ENCODE results near the gene MYO18B.

MYO18B gene

DNA sequence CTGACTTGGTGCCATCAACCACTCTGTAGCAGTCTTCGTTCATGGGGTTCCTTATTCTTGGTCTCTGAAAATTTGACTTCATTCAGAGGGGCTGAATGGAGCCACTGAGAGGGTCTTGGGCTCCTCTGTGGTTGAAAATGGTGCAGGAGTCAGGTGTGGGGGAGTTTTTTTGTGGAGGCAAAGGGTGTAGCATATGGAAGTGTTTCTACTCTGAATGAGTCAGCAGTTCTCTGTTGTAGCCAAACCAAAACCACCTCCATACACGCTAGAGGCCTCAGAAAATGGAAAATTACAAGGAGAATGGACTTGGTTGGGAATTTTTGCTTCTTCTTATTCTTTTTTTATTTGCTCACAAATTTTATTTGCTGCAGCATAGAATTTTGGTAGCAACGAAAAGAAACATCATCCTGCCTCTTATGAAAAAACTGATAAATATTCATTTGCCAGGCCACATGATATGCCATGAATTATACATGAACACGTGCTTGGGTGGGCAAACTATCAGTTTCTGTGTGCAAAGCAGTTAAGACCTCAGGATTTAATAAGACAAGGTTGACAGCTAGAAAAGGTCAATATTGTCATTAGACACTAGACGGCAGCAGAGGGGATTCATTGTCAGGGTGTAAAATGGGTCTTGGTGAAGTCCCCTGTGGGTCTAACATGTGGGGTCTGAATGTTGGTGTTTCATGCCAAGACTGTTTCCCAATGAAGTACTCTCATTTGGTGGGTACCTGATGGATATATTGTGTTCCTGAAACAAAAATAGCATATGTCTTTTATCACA is 111.7 kb downstream of the MYO18B start:
- no peak for TF ChIP-seq ZBTB7A (IDR thresholded peaks at IDR 0.05; ENCODE audit: low read depth)
- TF ChIP-seq NFIC (IDR thresholded peaks at IDR 0.05): no peak
- no peak for TF ChIP-seq RAD21 (IDR thresholded peaks at IDR 0.05; ENCODE audit: low read depth)
- TF ChIP-seq CREB1 (IDR thresholded peaks at IDR 0.05; ENCODE audit: low read depth): no peak
- no peak for TF ChIP-seq TAF1 (IDR thresholded peaks at IDR 0.05; ENCODE audit: low read depth)
- TF ChIP-seq TEAD4 (IDR thresholded peaks at IDR 0.05): no peak
- TF ChIP-seq, protein P1, sequence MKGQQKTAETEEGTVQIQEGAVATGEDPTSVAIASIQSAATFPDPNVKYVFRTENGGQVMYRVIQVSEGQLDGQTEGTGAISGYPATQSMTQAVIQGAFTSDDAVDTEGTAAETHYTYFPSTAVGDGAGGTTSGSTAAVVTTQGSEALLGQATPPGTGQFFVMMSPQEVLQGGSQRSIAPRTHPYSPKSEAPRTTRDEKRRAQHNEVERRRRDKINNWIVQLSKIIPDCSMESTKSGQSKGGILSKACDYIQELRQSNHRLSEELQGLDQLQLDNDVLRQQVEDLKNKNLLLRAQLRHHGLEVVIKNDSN (IDR thresholded peaks at IDR 0.05): no peak
- no peak for TF ChIP-seq FOXM1 (IDR thresholded peaks at IDR 0.05; ENCODE audit: borderline replicate concordance, low read depth)
- no peak for TF ChIP-seq MAX (IDR thresholded peaks at IDR 0.05)
- no peak for TF ChIP-seq EGR1 (IDR thresholded peaks at IDR 0.05)
- no peak for TF ChIP-seq REST (IDR thresholded peaks at IDR 0.05; ENCODE audit: low read depth)
- TF ChIP-seq TCF12 (IDR thresholded peaks at IDR 0.05; ENCODE audit: low read depth): no peak

GRCh38 chr22:25869771-25870170 is 127.8 kb downstream of the MYO18B start:
- TF ChIP-seq CEBPB (IDR thresholded peaks at IDR 0.05): no peak

DNA sequence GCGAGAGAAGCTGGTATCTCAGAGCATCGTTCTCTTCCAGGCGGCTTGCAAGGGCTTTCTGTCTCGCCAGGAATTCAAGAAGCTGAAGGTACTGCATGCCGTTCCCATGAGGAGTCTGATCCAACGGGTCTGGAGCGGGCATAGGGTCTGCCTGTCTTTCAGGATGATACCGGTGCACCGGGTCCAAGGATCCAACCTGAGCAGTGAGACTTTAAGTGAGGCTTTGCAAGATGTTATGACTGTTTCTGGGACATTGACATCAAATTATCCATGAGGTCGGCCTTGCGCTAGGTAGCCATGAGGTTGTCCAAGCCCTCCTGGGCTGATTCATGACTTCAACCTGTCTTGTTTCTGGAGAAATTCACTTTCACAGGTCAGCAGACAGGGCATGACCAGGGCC is 132.3 kb downstream of the MYO18B start:
- TF ChIP-seq NFIC (IDR thresholded peaks at IDR 0.05): no peak

- TF ChIP-seq CEBPB (IDR thresholded peaks at IDR 0.05) (no peak), ZBTB7A (IDR thresholded peaks at IDR 0.05; ENCODE audit: low read depth) (no peak), MAX (IDR thresholded peaks at IDR 0.05) (no peak), NFIC (IDR thresholded peaks at IDR 0.05) (no peak), RAD21 (IDR thresholded peaks at IDR 0.05; ENCODE audit: low read depth) (no peak), CREB1 (IDR thresholded peaks at IDR 0.05; ENCODE audit: low read depth) (no peak), FOXM1 (IDR thresholded peaks at IDR 0.05; ENCODE audit: borderline replicate concordance, low read depth) (no peak), EP300 (IDR thresholded peaks at IDR 0.05; ENCODE audit: borderline replicate concordance) (no peak), EGR1 (IDR thresholded peaks at IDR 0.05) (no peak), TEAD4 (IDR thresholded peaks at IDR 0.05) (no peak), YY1 (IDR thresholded peaks at IDR 0.05; ENCODE audit: low read depth) (no peak)
These were observed 133.5 kb downstream of the MYO18B start for GRCh38 chr22:25875461-25875860.

GRCh38 chr22:25876871-25877270 is 134.9 kb downstream of the MYO18B start:
- TF ChIP-seq TAF1 (IDR thresholded peaks at IDR 0.05; ENCODE audit: low read depth) (no peak), EGR1 (IDR thresholded peaks at IDR 0.05) (no peak), REST (IDR thresholded peaks at IDR 0.05; ENCODE audit: low read depth) (no peak), EP300 (IDR thresholded peaks at IDR 0.05; ENCODE audit: borderline replicate concordance) (no peak), TEAD4 (IDR thresholded peaks at IDR 0.05) (no peak), MAX (IDR thresholded peaks at IDR 0.05) (no peak), YY1 (IDR thresholded peaks at IDR 0.05; ENCODE audit: low read depth) (no peak), CEBPB (IDR thresholded peaks at IDR 0.05) (no peak), NFIC (IDR thresholded peaks at IDR 0.05) (no peak), TCF12 (IDR thresholded peaks at IDR 0.05; ENCODE audit: low read depth) (no peak), RAD21 (IDR thresholded peaks at IDR 0.05; ENCODE audit: low read depth) (no peak), ZBTB7A (IDR thresholded peaks at IDR 0.05; ENCODE audit: low read depth) (no peak), CREB1 (IDR thresholded peaks at IDR 0.05; ENCODE audit: low read depth) (no peak), FOXM1 (IDR thresholded peaks at IDR 0.05; ENCODE audit: borderline replicate concordance, low read depth) (no peak)
- TF ChIP-seq, protein P1 (IDR thresholded peaks at IDR 0.05): no peak

DNA sequence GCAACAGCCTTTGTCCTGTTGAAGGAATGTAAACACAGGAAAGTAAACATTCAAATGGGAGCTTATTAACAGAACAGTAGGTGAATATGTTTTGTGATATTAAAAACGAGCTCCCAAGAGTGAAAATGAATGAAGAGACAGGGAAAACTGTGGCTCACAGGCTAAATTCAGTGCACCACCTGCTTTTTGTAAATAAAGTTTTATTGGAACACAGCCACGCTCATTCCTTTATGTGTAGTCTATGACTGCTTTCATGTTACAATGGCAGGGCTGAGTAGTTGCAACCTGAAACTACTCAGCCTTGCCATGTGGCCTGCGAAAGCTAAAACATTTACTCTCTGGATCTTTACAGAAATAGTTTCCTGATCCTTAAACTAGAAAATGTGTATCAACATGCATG is 136.9 kb downstream of the MYO18B start:
- TF ChIP-seq, protein P1 (IDR thresholded peaks at IDR 0.05): no peak
- TF ChIP-seq RAD21 (IDR thresholded peaks at IDR 0.05; ENCODE audit: low read depth) (no peak), REST (IDR thresholded peaks at IDR 0.05; ENCODE audit: low read depth) (no peak), ZBTB7A (IDR thresholded peaks at IDR 0.05; ENCODE audit: low read depth) (no peak), NFIC (IDR thresholded peaks at IDR 0.05) (no peak), YY1 (IDR thresholded peaks at IDR 0.05; ENCODE audit: low read depth) (no peak), MAX (IDR thresholded peaks at IDR 0.05) (no peak), TAF1 (IDR thresholded peaks at IDR 0.05; ENCODE audit: low read depth) (no peak), FOXM1 (IDR thresholded peaks at IDR 0.05; ENCODE audit: borderline replicate concordance, low read depth) (no peak)
